PC-3 (cell line): ENCODE data around the gene MLXIPL. TPM values are rescaled to one million over a fixed set of nuclear protein-coding genes. Genes with fewer than 3 reads are reported as not detected.

Experiments used
- ATAC-seq: fragments of 200-7000 bp; cut with Tn5 transposase; 2 replicates; pipeline ENCODE4 v1.9.1; 2020; ENCODE audit warnings: mild to moderate bottlenecking, moderate library complexity
- BruUV-seq: library from RNA; stranded (reverse); fragments of 400-500 nt; replicated peaks from 2 replicates; lab custom pipeline; 2021; lab: Mats Ljungman, UMichigan
- CTCF ChIA-PET: fragments of 300-600 bp; sonication (Branson Sonifier 250); formaldehyde crosslinking; loops from one replicate; lab custom pipeline; 2022; ENCODE audit warnings: antibody characterized with exemption; lab: Charles Lee
- POLR2A ChIA-PET: fragments of 300-600 bp; sonication (Branson Sonifier 250); formaldehyde crosslinking; loops from one replicate; lab custom pipeline; 2022; ENCODE audit warnings: antibody characterized with exemption; ENCODE audit not compliant: unreplicated experiment; lab: Charles Lee
- DNase-seq: peaks from one replicate; pipeline ENCODE4 v3.0.0-alpha.2; 2015
- H2AFZ ChIP-seq: fragments of 300-600 bp; sonication (generic); 2 replicates; pipeline ENCODE4 v1.6.0; 2016; ENCODE audit warnings: antibody characterized with exemption, low read length
- H3F3A ChIP-seq: fragments of 300-600 bp; sonication (generic); one replicate; pipeline ENCODE4 v1.6.0; 2017; ENCODE audit warnings: antibody characterized with exemption, low read length, control low read depth, mild to moderate bottlenecking; ENCODE audit not compliant: unreplicated experiment
- H3K27ac ChIP-seq: fragments of 300-600 bp; sonication (generic); 2 replicates; pipeline ENCODE4 v1.5.1; 2016; ENCODE audit warnings: mild to moderate bottlenecking, low read length
- H3K27me3 ChIP-seq: fragments of 300-600 bp; sonication (generic); 2 replicates; pipeline ENCODE4 v1.6.1; 2016; ENCODE audit warnings: low read length, mixed read lengths
- H3K36me3 ChIP-seq: fragments of 300-600 bp; sonication (generic); 2 replicates; pipeline ENCODE4 v1.6.1; 2016; ENCODE audit warnings: low read depth, mixed run types, low read length, mixed read lengths
- H3K4me1 ChIP-seq: fragments of 300-600 bp; sonication (generic); 2 replicates; pipeline ENCODE4 v1.5.1; 2016; ENCODE audit warnings: low read length; ENCODE audit not compliant: insufficient read depth
- H3K4me2 ChIP-seq: fragments of 300-600 bp; sonication (generic); 2 replicates; pipeline ENCODE4 v1.6.0; 2016; ENCODE audit warnings: low read length
- H3K4me3 ChIP-seq: fragments of 300-600 bp; sonication (generic); 2 replicates; pipeline ENCODE4 v1.5.1; 2016; ENCODE audit warnings: mild to moderate bottlenecking, low read length, mixed read lengths
- H3K79me2 ChIP-seq: fragments of 300-600 bp; sonication (generic); 2 replicates; pipeline ENCODE4 v1.6.1; 2017; ENCODE audit warnings: low read length, mixed read lengths
- H3K9ac ChIP-seq: fragments of 300-600 bp; sonication (generic); 2 replicates; pipeline ENCODE4 v1.6.0; 2016; ENCODE audit warnings: mild to moderate bottlenecking, low read length
- H3K9me2 ChIP-seq: fragments of 300-600 bp; sonication (generic); replicated peaks from 2 replicates; pipeline ENCODE4 v1.6.1; 2016; ENCODE audit warnings: mixed run types, low read length, mixed read lengths
- H3K9me3 ChIP-seq: fragments of 300-600 bp; sonication (generic); 2 replicates; pipeline ENCODE4 v1.6.1; 2016; ENCODE audit warnings: low read length, mixed read lengths
- H4K20me1 ChIP-seq: fragments of 300-600 bp; sonication (generic); 2 replicates; pipeline ENCODE4 v1.6.1; 2016; ENCODE audit warnings: low read length, mixed read lengths
- EZH2 ChIP-seq: fragments of 300-600 bp; sonication (generic); IDR thresholded peaks from one replicate; pipeline ENCODE4 v1.6.1; 2017; ENCODE audit warnings: antibody characterized with exemption, mild to moderate bottlenecking, low read length; ENCODE audit not compliant: unreplicated experiment
- EZH2phosphoT487 ChIP-seq: fragments of 300-600 bp; sonication (generic); IDR thresholded peaks from 2 replicates; pipeline ENCODE4 v1.6.1; 2018; ENCODE audit warnings: mild to moderate bottlenecking, antibody characterized with exemption, low read length, borderline replicate concordance
- intact Hi-C: fragments of 100-400 bp; cut with micrococcal nuclease; formaldehyde crosslinking; loops from 2 replicates; pipeline ENCODE4 v1.9.0; 2023
- total RNA-seq: library from RNA; depleted of rRNA; stranded (reverse); fragments of >200 nt; gene quantifications from 2 replicates; pipeline ENCODE4 v1.2.3, GENCODE V29; 2014
- TF ChIP-seq, protein P1 (sequence below): fragments of 300-600 bp; sonication (generic); conservative IDR thresholded peaks from 2 replicates; pipeline ENCODE4 v1.5.1; 2017; ENCODE audit warnings: antibody characterized with exemption, low read depth, mild to moderate bottlenecking, low read length

Gene MLXIPL
- total RNA-seq, 1 experiment from 2014 or later: 4.7 TPM

DNA sequence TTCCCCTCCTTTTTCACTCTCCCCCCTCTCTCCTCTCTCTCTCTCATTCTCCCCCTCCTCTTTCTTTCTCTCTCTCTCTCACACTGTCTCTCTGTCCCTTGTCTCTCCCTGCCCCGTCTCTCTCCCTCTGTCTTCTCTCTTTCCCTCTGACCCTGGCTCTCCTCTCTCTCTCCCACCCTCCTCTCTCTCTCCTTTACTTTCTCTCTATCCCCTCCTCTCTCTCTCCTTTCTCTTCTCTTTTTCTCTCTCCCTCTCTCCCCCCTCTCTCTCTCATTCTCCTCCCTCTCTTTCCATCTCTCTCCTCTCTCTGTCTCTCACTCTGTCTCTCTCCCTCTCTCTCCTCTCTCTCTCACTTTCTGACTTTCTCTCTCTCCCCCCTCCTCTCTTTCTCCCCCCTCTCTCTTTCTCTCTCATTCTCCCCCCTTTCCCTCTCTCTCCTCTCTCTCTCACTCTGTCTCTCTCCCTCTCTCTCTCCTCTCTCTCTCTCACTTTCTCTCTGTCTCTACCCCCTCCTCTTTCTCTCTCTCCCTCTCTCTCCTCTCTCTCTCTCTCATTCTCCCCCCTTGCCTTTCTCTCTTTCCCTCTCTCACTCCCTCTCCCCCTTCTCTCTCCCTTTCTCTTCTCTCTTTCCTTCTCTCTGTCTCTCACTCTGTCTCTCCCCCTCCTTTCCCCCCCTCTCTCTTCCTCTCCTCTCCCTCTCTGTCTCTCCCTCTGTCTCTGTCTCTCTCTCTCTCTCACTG lies 24.4 kb upstream of the MLXIPL start:
- DNase-seq (no peak), ATAC-seq (no peak)
- no peak for TF ChIP-seq EZH2phosphoT487
- TF ChIP-seq, protein P1, sequence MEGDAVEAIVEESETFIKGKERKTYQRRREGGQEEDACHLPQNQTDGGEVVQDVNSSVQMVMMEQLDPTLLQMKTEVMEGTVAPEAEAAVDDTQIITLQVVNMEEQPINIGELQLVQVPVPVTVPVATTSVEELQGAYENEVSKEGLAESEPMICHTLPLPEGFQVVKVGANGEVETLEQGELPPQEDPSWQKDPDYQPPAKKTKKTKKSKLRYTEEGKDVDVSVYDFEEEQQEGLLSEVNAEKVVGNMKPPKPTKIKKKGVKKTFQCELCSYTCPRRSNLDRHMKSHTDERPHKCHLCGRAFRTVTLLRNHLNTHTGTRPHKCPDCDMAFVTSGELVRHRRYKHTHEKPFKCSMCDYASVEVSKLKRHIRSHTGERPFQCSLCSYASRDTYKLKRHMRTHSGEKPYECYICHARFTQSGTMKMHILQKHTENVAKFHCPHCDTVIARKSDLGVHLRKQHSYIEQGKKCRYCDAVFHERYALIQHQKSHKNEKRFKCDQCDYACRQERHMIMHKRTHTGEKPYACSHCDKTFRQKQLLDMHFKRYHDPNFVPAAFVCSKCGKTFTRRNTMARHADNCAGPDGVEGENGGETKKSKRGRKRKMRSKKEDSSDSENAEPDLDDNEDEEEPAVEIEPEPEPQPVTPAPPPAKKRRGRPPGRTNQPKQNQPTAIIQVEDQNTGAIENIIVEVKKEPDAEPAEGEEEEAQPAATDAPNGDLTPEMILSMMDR: no peak
- TF ChIP-seq EZH2: no peak
- no peaks in the 10 kb centered on the region for H3K9me3 ChIP-seq
- no peaks in the 10 kb centered on the region for H3K9me2 ChIP-seq
- no peaks in the 10 kb centered on the region for H3K79me2 ChIP-seq
- no peaks in the 10 kb centered on the region for H4K20me1 ChIP-seq
- POLR2A ChIA-PET: no interaction called here
- H3K4me2 ChIP-seq: peak overlapping the region; percentile 83
- H3K9ac ChIP-seq: no peak overlapping the region
- H3K4me1 ChIP-seq: no peaks in the 10 kb centered on the region
- no peak overlapping the region for H2AFZ ChIP-seq
- H3K27me3 ChIP-seq: peaks cover 11% of the 10 kb centered on the region
- no peaks in the 10 kb centered on the region for H3F3A ChIP-seq
- CTCF ChIA-PET: no interaction called here
- intact Hi-C loops: no loop called here
- no TSS peak for BruUV-seq
- no peak overlapping the region for H3K27ac ChIP-seq
- H3K4me3 ChIP-seq: no peak overlapping the region
- H3K36me3 ChIP-seq: no peaks in the 10 kb centered on the region

DNA sequence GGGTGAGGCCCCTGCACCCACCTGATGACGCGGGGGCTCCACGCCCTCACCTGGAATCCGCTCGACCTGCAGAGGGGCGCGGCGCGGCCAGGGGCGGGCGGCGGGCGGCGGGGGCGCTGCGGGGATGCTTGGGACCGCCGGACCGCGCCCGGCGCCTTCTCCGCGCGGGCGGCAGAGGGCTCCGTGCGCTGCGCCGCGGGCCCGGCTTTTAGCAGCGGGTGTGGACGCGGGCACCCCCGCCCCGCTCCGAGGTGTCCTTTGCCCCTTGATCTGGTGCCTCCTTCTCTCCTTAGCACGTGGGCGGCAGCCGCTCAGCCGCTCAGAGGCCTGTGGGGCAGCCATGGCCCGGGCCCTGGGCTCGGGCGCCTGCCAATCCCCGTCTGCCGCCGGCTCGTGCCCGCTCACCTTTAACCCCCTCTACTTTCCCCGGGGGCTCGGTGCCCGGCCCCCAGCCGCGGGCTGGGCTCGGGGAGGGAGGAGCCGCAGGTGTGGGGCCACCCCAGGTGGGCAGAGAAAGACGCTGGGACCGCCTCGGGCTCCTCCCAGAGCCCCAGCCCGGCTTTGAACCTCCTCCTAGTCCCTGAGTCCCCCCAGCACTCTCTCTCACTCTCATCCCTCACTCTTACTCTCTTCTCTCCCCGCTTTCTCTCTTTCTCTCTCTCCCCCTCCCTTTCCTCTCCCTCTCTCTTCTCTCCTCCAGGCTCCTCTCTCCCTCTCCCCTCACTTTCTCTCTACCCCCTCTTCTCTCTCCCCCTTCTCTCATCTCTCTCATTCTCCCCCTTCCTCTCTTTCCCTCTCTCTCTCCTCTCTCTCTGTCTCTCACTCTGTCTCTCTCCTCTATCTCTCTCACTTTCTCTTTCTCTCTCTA lies 23.6 kb upstream of the MLXIPL start:
- TF ChIP-seq EZH2phosphoT487 (no peak), EZH2 (peak; percentile 46)
- TF ChIP-seq, protein P1: peak; percentile 16; the same call in 1 of the 2 replicates
- POLR2A ChIA-PET: no interaction called here
- Histone ChIP-seq H3K36me3 (no peaks in the 10 kb centered on the region), H3K27me3 (peaks cover 11% of the 10 kb centered on the region), H3K9me3 (no peaks in the 10 kb centered on the region), H4K20me1 (no peaks in the 10 kb centered on the region), H3K4me3 (peak overlapping the region; percentile 58), H3K27ac (no peak overlapping the region), H3K9me2 (no peaks in the 10 kb centered on the region), H3K4me1 (no peaks in the 10 kb centered on the region), H3F3A (no peaks in the 10 kb centered on the region), H3K9ac (0 out of 2 replicates have a peak overlapping the region, but pooled peaks have one; percentile 16), H3K4me2 (peak overlapping the region; percentile 83), H3K79me2 (no peaks in the 10 kb centered on the region), H2AFZ (peak overlapping the region; percentile 84)
- no TSS peak for BruUV-seq
- intact Hi-C loops: no loop called here
- ATAC-seq (peak; percentile 73), DNase-seq (peak; percentile 10)
- CTCF ChIA-PET: no interaction called here
